ENCODE results near the gene CRY2. TPM values are rescaled to one million over a fixed set of nuclear protein-coding genes. Genes with fewer than 3 reads are reported as not detected.

Gene CRY2
- total RNA-seq, 6 experiments from 2014 or later: 12.5 to 16.4 (median 14.1) TPM

GRCh38 chr11:45810431-45811108 is 36.7 kb upstream of the CRY2 start:
- Mint-ChIP-seq H3K4me3 (no peak overlapping the region), H3K27me3 (ENCODE audit: insufficient read depth) (no peaks in the 10 kb centered on the region; the same call in none of the 2 replicates), H3K27ac (no peak overlapping the region), H3K36me3 (ENCODE audit: low read depth) (peaks cover 19% of the 10 kb centered on the region), H3K9me3 (no peaks in the 10 kb centered on the region), H3K4me1 (ENCODE audit: low read depth) (peaks cover 44% of the 10 kb centered on the region)
- TF ChIP-seq, protein P1, sequence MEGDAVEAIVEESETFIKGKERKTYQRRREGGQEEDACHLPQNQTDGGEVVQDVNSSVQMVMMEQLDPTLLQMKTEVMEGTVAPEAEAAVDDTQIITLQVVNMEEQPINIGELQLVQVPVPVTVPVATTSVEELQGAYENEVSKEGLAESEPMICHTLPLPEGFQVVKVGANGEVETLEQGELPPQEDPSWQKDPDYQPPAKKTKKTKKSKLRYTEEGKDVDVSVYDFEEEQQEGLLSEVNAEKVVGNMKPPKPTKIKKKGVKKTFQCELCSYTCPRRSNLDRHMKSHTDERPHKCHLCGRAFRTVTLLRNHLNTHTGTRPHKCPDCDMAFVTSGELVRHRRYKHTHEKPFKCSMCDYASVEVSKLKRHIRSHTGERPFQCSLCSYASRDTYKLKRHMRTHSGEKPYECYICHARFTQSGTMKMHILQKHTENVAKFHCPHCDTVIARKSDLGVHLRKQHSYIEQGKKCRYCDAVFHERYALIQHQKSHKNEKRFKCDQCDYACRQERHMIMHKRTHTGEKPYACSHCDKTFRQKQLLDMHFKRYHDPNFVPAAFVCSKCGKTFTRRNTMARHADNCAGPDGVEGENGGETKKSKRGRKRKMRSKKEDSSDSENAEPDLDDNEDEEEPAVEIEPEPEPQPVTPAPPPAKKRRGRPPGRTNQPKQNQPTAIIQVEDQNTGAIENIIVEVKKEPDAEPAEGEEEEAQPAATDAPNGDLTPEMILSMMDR (IDR thresholded peaks at IDR 0.05): no peak
- no peak for DNase-seq

GRCh38 chr11:45811109-45811435 is 36.2 kb upstream of the CRY2 start:
- TF ChIP-seq, protein P1 (IDR thresholded peaks at IDR 0.05): no peak
- Mint-ChIP-seq H3K27ac (no peak overlapping the region), H3K4me1 (ENCODE audit: low read depth) (peaks cover 46% of the 10 kb centered on the region), H3K27me3 (ENCODE audit: insufficient read depth) (no peaks in the 10 kb centered on the region; the same call in none of the 2 replicates), H3K9me3 (no peaks in the 10 kb centered on the region), H3K4me3 (no peak overlapping the region), H3K36me3 (ENCODE audit: low read depth) (peaks cover 18% of the 10 kb centered on the region)
- DNase-seq: no peak

DNA sequence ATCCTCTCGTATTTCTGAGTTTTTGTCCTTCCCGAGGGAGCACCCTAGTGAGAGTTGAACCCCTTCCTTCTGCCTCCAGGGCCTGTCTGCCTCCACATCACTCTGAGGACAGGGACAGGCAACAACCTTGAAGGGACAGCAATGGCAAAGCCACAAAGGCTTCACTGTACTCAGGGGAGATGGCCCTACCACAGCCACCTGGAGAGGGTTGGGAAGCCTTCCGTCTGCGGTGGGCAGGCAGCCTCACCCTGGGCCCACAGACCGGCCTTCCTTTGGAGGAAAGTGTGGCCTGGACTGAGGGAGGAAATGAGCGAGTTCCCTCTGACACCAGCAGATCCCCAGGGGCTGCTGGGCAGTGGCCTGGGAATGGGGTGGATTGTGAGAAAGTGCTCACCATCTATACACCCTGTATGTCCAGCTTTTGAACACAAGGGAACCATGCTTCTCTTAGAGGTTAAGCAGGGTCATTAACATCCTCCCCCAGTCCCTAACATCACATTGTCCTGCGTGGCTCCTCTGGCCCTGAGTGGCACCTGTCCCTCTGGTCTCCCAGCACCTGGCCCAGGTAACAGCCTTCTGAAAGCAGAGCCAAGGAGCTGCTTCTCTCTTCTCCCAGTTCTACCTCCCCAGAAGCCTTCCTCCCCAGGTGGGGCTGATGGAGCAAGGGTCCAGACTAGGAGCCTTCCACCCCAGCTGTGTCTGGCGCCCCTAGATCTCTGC is 35.5 kb upstream of the CRY2 start:
- no peak overlapping the region for H3K27ac Mint-ChIP-seq
- H3K4me1 Mint-ChIP-seq (ENCODE audit: low read depth): peaks cover 40% of the 10 kb centered on the region
- H3K27me3 Mint-ChIP-seq (ENCODE audit: insufficient read depth): peaks cover 2% of the 10 kb centered on the region
- no peak for DNase-seq
- H3K36me3 Mint-ChIP-seq (ENCODE audit: low read depth): peaks cover 14% of the 10 kb centered on the region
- TF ChIP-seq, protein P1 (IDR thresholded peaks at IDR 0.05): no peak
- H3K9me3 Mint-ChIP-seq: no peaks in the 10 kb centered on the region
- H3K4me3 Mint-ChIP-seq: no peak overlapping the region

DNA sequence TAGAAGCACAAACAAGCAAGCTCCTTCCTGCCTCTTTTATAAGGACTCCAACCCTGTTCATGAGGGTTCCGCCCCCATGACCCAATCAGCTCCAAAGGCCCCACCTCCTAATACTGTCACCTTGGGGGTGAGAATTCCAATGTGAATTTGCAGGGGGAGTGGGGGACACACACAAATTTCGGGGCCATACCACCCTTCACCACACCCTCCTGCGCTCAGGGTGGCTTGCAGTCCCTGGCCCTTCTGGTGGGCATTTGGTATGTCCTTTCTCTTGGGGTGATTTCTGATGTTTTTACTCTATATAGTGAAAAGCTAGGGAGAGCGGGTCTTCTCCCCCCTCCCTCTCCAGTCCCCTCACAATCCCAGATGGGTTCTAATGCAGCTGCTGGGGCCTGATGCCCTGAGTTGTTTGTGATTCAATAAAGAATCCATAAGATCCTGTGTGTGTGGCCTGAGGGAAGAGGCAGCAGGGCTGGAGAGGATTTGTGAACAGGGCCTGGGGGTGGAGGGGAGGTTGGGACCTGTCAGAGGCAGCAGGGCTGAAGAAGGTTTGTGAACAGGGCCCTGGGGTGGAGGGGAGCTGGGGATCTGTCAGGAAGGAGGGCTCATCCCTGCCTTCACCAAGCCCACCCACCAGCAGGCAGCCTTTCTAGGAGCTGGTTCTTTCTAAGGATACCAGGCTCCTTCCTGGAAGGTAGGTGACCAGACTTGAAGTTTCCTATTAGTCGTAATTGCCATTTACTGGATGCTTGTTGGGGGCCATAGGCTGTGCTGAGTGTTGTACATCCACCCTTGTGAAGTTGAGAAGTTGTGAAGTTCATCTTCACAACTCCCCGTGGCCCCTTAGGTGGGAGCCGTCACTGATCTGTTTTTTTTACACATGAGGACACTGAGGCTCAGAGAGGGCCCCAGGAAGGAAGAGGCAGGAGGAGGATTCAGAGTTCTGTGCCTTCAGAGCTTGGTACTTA is 34.4 kb upstream of the CRY2 start:
- no peak overlapping the region for H3K27ac Mint-ChIP-seq
- H3K4me3 Mint-ChIP-seq: no peak overlapping the region
- peaks cover 14% of the 10 kb centered on the region for H3K36me3 Mint-ChIP-seq (ENCODE audit: low read depth)
- no peaks in the 10 kb centered on the region for H3K9me3 Mint-ChIP-seq
- TF ChIP-seq, protein P1 (IDR thresholded peaks at IDR 0.05): no peak
- DNase-seq: no peak
- H3K4me1 Mint-ChIP-seq (ENCODE audit: low read depth): peaks cover 29% of the 10 kb centered on the region
- peaks cover 2% of the 10 kb centered on the region for H3K27me3 Mint-ChIP-seq (ENCODE audit: insufficient read depth)

- Mint-ChIP-seq H3K4me1 (ENCODE audit: low read depth) (peaks cover 8% of the 10 kb centered on the region), H3K27ac (no peak overlapping the region), H3K9me3 (no peaks in the 10 kb centered on the region), H3K36me3 (ENCODE audit: low read depth) (no peaks in the 10 kb centered on the region), H3K4me3 (no peak overlapping the region), H3K27me3 (ENCODE audit: insufficient read depth) (peaks cover 2% of the 10 kb centered on the region)
- peak; percentile 60 for DNase-seq
- TF ChIP-seq, protein P1 (IDR thresholded peaks at IDR 0.05): peak; percentile 17; the same call in 1 of the 2 replicates
Observed at GRCh38 chr11:45815747-45816146, 31.5 kb upstream of the CRY2 start.
